HFFc6 (cell line): ENCODE measurements around the gene SLIT3. TPM values are rescaled to one million over a fixed set of nuclear protein-coding genes. Genes with fewer than 3 reads are reported as not detected.

Experiments
- DNase-seq: peaks from one replicate; pipeline ENCODE4 v3.0.0-alpha.2; 2018
- H3K27ac Mint-ChIP-seq: 2 replicates; pipeline ENCODE4 v1.8.0; 2020; ENCODE audit warnings: mild to moderate bottlenecking, mixed read lengths
- H3K27me3 Mint-ChIP-seq: 2 replicates; pipeline ENCODE4 v1.8.0; 2021; ENCODE audit warnings: mild to moderate bottlenecking, moderate library complexity, mixed read lengths; ENCODE audit not compliant: insufficient read depth
- H3K36me3 Mint-ChIP-seq: 2 replicates; pipeline ENCODE4 v1.8.0; 2021; ENCODE audit warnings: low read depth, mixed read lengths
- H3K4me1 Mint-ChIP-seq: 2 replicates; pipeline ENCODE4 v1.8.0; 2020; ENCODE audit warnings: low read depth, mixed read lengths
- H3K4me3 Mint-ChIP-seq: 2 replicates; pipeline ENCODE4 v1.8.0; 2020; ENCODE audit warnings: mild to moderate bottlenecking, moderate library complexity, mixed read lengths
- H3K9me3 Mint-ChIP-seq: 2 replicates; pipeline ENCODE4 v1.8.0; 2020; ENCODE audit warnings: mild to moderate bottlenecking, mixed read lengths
- total RNA-seq, 6 experiments: library from RNA; stranded (reverse); fragmentation: NEBNext Ultra II Directional; extraction: Animal tissue kit (Norgen Biotek cat#: 25700); gene quantifications; 2 replicates in 1 of 6; 3 replicates in 5 of 6; pipeline ENCODE4 v1.2.3, GENCODE V29; 2021
- TF ChIP-seq, protein P1 (sequence below): fragments of 200-600 bp; sonication (generic); IDR thresholded peaks from 2 replicates; pipeline ENCODE4 v1.5.0; 2021; ENCODE audit warnings: antibody characterized with exemption, mild to moderate bottlenecking

Gene SLIT3
- total RNA-seq, 6 experiments from 2014 or later, result 4.2 to 8.3 (median 7.1) TPM

DNA sequence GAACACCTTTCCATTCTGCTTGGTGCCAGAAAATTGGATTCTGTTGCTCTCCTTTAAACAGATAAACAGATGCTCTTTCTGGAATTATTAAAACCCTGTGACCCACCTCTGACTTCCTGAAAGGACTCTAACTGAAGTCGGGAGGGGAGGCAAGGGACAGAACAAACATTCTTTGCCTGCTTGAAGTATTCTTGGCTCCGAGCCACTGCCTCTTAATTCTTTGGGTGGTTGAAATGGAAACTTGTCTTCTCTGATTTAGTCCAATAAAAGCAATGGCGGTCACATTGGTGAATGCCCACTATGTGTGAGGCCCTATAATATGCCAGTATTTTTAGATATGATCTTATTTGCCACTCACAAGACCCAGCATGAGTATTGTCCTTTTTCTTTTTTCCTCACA, 236.8 kb downstream of the SLIT3 start:
- TF ChIP-seq, protein P1, sequence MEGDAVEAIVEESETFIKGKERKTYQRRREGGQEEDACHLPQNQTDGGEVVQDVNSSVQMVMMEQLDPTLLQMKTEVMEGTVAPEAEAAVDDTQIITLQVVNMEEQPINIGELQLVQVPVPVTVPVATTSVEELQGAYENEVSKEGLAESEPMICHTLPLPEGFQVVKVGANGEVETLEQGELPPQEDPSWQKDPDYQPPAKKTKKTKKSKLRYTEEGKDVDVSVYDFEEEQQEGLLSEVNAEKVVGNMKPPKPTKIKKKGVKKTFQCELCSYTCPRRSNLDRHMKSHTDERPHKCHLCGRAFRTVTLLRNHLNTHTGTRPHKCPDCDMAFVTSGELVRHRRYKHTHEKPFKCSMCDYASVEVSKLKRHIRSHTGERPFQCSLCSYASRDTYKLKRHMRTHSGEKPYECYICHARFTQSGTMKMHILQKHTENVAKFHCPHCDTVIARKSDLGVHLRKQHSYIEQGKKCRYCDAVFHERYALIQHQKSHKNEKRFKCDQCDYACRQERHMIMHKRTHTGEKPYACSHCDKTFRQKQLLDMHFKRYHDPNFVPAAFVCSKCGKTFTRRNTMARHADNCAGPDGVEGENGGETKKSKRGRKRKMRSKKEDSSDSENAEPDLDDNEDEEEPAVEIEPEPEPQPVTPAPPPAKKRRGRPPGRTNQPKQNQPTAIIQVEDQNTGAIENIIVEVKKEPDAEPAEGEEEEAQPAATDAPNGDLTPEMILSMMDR, result no peak
- Mint-ChIP-seq H3K4me3 (no peak overlapping the region), H3K36me3 (no peaks in the 10 kb centered on the region), H3K9me3 (peaks cover 13% of the 10 kb centered on the region; the same call in 1 of the 2 replicates), H3K27me3 (peaks cover 5% of the 10 kb centered on the region; the same call in 1 of the 2 replicates), H3K27ac (no peak overlapping the region), H3K4me1 (no peaks in the 10 kb centered on the region; the same call in 1 of the 2 replicates)
- DNase-seq, result no peak

DNA sequence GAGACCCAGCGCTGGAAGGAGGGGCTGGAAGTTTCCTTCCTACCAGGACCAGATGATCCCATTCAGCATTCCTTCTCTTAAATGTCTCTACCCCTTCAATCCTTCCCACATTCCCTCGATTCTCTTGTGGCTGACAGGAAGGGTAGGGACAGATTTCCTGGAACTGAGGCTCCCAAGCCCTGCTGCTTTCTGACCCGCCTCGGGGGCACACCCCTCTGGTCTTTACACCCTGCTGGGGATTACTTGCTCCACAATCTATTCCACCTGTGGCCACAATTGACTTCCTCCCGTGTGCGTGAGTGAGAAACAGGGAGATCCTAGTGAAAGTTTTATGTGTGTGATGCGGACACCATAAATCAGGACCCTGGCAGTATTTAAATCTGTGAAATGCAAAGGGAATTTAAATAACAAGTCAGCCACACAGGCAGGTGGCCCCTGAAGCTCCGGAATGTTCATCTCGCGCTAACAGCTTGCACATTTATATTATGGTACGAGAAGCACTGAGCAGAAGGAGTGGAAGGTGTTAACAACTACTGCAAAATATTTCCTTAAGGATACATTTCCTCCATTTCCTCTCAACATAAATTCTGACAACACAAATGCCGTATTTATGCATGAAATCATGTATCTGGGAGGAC, 237.5 kb downstream of the SLIT3 start:
- Mint-ChIP-seq H3K4me3 (no peak overlapping the region), H3K9me3 (peaks cover 13% of the 10 kb centered on the region; the same call in 1 of the 2 replicates), H3K27ac (no peak overlapping the region), H3K4me1 (no peaks in the 10 kb centered on the region; the same call in 1 of the 2 replicates), H3K27me3 (peaks cover 5% of the 10 kb centered on the region; the same call in 1 of the 2 replicates), H3K36me3 (no peaks in the 10 kb centered on the region; the same call in 1 of the 2 replicates)
- DNase-seq, result no peak
- TF ChIP-seq, protein P1, result no peak

GRCh38 chr5:169062690-169063089, 238.2 kb downstream of the SLIT3 start:
- Mint-ChIP-seq H3K4me1 (no peaks in the 10 kb centered on the region; the same call in 1 of the 2 replicates), H3K4me3 (no peak overlapping the region), H3K9me3 (peaks cover 13% of the 10 kb centered on the region; the same call in 1 of the 2 replicates), H3K36me3 (no peaks in the 10 kb centered on the region; the same call in 1 of the 2 replicates), H3K27ac (no peak overlapping the region), H3K27me3 (peaks cover 5% of the 10 kb centered on the region; the same call in 1 of the 2 replicates)
- DNase-seq, result no peak
- TF ChIP-seq, protein P1, result no peak

GRCh38 chr5:169054506-169054905, 246.4 kb downstream of the SLIT3 start:
- Mint-ChIP-seq H3K4me1 (peaks cover 21% of the 10 kb centered on the region), H3K36me3 (no peaks in the 10 kb centered on the region; the same call in 1 of the 2 replicates), H3K4me3 (no peak overlapping the region), H3K27ac (no peak overlapping the region), H3K27me3 (peaks cover 4% of the 10 kb centered on the region), H3K9me3 (no peaks in the 10 kb centered on the region)
- TF ChIP-seq, protein P1, result no peak
- DNase-seq, result no peak

- Mint-ChIP-seq H3K27ac (no peak overlapping the region), H3K27me3 (no peaks in the 10 kb centered on the region; the same call in none of the 2 replicates), H3K4me3 (no peak overlapping the region), H3K36me3 (no peaks in the 10 kb centered on the region), H3K9me3 (no peaks in the 10 kb centered on the region), H3K4me1 (peaks cover 21% of the 10 kb centered on the region)
- TF ChIP-seq, protein P1, result no peak
- DNase-seq, result no peak
Observed at GRCh38 chr5:169052207-169052606, 248.7 kb downstream of the SLIT3 start.
